ENCODE measurements around the gene CCR6. TPM values are rescaled to one million over a fixed set of nuclear protein-coding genes. Genes with fewer than 3 reads are reported as not detected.

The CCR6 gene
- total and polyA plus RNA-seq, 2 donors (not counting 3 experiments of a cell fraction or from before 2014, with no cell fraction given): not detected

DNA sequence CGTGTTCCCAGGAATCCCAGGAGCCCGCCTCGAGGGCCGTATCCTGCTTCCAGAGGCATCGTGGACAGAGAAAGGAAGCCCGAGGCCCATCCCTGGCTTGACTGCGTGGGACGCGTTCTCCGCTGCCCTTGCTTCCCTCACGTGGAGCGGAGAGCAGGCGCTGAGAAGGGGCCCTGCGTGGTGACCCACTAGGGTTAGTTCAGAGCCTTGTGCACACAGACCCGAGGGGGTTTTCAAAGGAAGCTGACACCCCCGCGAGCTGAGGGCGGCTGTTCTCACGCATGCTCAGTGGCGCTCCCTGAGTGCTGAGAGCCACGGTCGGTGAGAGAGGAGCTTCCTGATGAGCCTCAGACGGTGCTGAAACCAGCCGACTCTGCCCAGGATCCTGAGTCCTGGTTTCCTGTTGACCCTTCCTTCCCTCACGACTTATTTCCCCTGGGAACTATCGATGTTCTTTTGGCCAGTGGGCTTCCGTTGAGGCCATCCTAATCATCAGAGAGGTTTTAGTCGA, 28.9 kb upstream of the CCR6 start:
- H3K4me3 ChIP-seq (replicated peaks in 1 of 3; ENCODE audit: insufficient read depth in 1 of 3, low read depth in 1 of 3, low read length in 3 of 3): no peak overlapping the region
- H3K79me2 ChIP-seq (ENCODE audit: control insufficient read depth, insufficient read depth, low read length): no peaks in the 10 kb centered on the region
- TF ChIP-seq, protein P1, sequence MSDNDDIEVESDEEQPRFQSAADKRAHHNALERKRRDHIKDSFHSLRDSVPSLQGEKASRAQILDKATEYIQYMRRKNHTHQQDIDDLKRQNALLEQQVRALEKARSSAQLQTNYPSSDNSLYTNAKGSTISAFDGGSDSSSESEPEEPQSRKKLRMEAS (IDR thresholded peaks at IDR 0.05; ENCODE audit: insufficient read depth, insufficient read length): no peak
- TF ChIP-seq GATA2 (IDR thresholded peaks at IDR 0.05; ENCODE audit: insufficient read depth, insufficient read length, low read depth, low read length) (no peak), POLR2A (IDR thresholded peaks at IDR 0.05; ENCODE audit: low read depth, low read length) (no peak), MYC (IDR thresholded peaks at IDR 0.05; ENCODE audit: low read depth, low read length) (no peak), POLR2AphosphoS5 (IDR thresholded peaks at IDR 0.05; ENCODE audit: insufficient read depth, low read depth, low read length) (no peak), JUN (IDR thresholded peaks at IDR 0.05; ENCODE audit: borderline replicate concordance, insufficient read depth, insufficient read length, low read depth) (no peak), FOS (IDR thresholded peaks at IDR 0.05; ENCODE audit: borderline replicate concordance, insufficient read depth, low read length) (no peak), EZH2 (IDR thresholded peaks at IDR 0.05; ENCODE audit: borderline replicate concordance, low read depth, low read length, severe bottlenecking) (no peak)
- TF ChIP-seq, protein P2, sequence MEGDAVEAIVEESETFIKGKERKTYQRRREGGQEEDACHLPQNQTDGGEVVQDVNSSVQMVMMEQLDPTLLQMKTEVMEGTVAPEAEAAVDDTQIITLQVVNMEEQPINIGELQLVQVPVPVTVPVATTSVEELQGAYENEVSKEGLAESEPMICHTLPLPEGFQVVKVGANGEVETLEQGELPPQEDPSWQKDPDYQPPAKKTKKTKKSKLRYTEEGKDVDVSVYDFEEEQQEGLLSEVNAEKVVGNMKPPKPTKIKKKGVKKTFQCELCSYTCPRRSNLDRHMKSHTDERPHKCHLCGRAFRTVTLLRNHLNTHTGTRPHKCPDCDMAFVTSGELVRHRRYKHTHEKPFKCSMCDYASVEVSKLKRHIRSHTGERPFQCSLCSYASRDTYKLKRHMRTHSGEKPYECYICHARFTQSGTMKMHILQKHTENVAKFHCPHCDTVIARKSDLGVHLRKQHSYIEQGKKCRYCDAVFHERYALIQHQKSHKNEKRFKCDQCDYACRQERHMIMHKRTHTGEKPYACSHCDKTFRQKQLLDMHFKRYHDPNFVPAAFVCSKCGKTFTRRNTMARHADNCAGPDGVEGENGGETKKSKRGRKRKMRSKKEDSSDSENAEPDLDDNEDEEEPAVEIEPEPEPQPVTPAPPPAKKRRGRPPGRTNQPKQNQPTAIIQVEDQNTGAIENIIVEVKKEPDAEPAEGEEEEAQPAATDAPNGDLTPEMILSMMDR (IDR thresholded peaks at IDR 0.05; ENCODE audit: extremely low read depth in 1 of 2, insufficient read depth in 1 of 2, low read depth in 1 of 2, low read length in 2 of 2): no peak
- no peaks in the 10 kb centered on the region for H3K9me3 ChIP-seq (replicated peaks; ENCODE audit: control insufficient read depth, insufficient read depth, low read length)
- FAIRE-seq (no peak), DNase-seq (ENCODE audit: low read depth, low spot score) (no peak)
- no peak overlapping the region for H3K27ac ChIP-seq (ENCODE audit: insufficient read depth, low read depth, low read length)
- ChIA-PET POLR2A (no interaction called here), CTCF (no interaction called here)
- no peaks in the 10 kb centered on the region for H3K9me1 ChIP-seq (replicated peaks; ENCODE audit: control insufficient read depth, extremely low read depth, insufficient read depth, low read length)
- H3K4me2 ChIP-seq (ENCODE audit: insufficient read depth, low read length): no peak overlapping the region
- H3K27me3 ChIP-seq (ENCODE audit: control insufficient read depth in 2 of 2, insufficient read depth in 2 of 2, low read length in 2 of 2): no peaks in the 10 kb centered on the region
- H3K9ac ChIP-seq (replicated peaks; ENCODE audit: extremely low read depth, insufficient read depth, low read length): no peak overlapping the region
- H3K4me1 ChIP-seq (ENCODE audit: control insufficient read depth, extremely low read depth, insufficient read depth, low read length): no peaks in the 10 kb centered on the region
- no TSS peak for BruUV-seq (replicated peaks)
- dilution Hi-C loops (cut with MboI; ENCODE audit: extremely low pct_ligation_motif_present, low sequenced_read_pairs) (no loop called here), intact Hi-C loops (cut with micrococcal nuclease) (no loop called here)
- no peaks in the 10 kb centered on the region for H3K36me3 ChIP-seq (ENCODE audit: control insufficient read depth in 2 of 2, extremely low read depth in 1 of 2, insufficient read depth in 2 of 2, low read length in 2 of 2)
- no peak overlapping the region for H2AFZ ChIP-seq (ENCODE audit: low read depth, low read length)
- H4K20me1 ChIP-seq (replicated peaks; ENCODE audit: control insufficient read depth, extremely low read depth, insufficient read depth, low read length): no peaks in the 10 kb centered on the region

All from endothelial cell of umbilical vein (primary cell).